GM08714 (cell line): Measurements from ENCODE around the gene GGTA1.
"Not testable (repeated sequence)": the region's sequence is repeated elsewhere in the genome, so short reads cannot be mapped to it uniquely, and the experiment has no call there.

Source experiments
- H3K4me3 ChIP-seq: fragments of 200-500 bp; sonication (Bioruptor generic); 2 replicates; pipeline ENCODE4 v1.5.1; 2014; ENCODE audit warnings: mild to moderate bottlenecking, low read length, inconsistent platforms
- ZNF274 ChIP-seq: IDR thresholded peaks from 2 replicates; pipeline ENCODE4 v1.6.1; 2012; ENCODE audit warnings: mild to moderate bottlenecking, low read depth, low read length

The GGTA1 gene

DNA sequence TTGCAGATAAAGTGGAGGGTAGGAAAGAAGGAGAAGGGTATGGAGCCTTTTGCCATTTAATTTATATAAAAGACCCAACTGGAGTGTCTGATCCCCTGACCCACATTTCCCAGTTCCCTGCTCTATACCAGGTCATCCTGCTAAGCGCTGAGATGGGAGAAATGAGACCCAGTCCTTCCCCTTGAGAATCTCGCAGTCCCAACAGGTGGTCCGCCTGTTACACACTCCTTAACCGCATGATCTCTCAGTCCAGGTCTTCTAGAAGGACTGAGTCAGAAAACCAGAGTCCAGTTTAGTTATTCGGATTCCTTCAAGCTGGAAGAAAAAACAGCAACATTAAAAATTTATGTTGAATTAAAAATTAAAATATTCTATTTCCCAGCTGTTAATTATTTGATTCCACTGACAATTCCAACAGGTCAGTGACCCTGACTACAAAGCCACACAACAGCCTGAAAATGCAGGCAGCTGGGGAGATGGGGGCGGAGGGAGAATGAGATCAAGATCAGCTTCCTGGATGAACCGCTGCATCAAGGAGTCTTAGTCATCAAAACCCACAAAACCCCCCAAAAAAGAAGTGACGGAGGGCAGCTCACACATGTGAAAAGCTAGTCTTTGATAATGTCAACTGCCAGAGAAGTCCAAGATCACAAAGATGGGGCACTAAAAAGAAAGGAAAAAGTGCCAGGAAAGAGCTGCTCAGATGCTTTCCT, 44.0 kb downstream of the GGTA1 start:
- H3K4me3 ChIP-seq = no peak overlapping the region
- no peak for TF ChIP-seq ZNF274

DNA sequence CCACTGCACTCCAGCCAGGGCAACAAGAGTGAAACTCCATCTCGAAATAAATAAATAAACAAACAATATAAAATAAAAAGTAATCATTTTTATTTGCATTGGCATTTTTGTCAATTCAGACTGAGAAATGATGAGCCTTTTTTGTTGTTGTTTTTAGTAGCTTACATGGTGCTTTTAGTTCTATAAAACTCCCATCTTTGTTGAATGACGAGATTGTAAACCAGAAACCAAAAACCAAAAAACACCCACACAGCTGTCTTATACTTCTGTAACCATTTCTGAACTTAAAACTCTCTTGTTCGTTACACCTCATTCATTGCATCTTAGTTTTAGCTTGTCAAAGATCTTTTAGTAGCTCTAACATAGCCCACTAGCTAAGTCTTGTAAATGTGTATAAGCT, 44.7 kb downstream of the GGTA1 start:
- TF ChIP-seq ZNF274 = no peak
- no peak overlapping the region for H3K4me3 ChIP-seq

DNA sequence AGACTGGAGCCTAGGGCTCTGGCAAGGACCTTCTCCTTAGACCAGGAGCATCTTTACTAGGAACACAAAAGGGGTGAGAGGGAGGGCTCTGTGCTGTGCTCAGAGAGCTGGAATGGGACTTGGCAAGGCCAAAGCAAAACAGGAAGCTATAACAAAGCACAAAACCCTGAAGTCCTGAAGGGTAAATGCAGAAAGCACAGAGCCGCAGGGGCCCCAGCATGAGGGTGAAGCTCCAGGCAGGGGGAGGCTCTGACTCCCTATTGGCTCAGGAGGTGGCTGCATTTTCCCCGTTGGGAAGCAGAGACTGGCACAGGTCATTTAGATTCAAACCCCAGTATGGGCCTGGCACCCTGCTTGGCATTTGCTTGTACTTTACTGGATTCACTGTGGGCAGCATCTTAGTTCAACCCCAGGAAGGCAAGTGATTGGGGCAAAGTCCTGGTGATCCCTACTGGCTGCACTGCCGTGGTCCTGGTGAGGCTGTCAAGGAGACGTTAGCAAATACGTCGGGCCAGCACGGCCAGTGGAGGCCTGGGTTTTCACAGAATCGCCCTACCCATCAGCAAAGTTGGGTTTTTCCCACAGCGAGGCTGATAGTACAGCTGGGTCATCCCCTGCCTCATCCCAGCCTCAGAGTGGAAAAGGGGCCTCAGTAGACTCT, 46.3 kb downstream of the GGTA1 start:
- TF ChIP-seq ZNF274 = no peak
- H3K4me3 ChIP-seq = no peak overlapping the region

DNA sequence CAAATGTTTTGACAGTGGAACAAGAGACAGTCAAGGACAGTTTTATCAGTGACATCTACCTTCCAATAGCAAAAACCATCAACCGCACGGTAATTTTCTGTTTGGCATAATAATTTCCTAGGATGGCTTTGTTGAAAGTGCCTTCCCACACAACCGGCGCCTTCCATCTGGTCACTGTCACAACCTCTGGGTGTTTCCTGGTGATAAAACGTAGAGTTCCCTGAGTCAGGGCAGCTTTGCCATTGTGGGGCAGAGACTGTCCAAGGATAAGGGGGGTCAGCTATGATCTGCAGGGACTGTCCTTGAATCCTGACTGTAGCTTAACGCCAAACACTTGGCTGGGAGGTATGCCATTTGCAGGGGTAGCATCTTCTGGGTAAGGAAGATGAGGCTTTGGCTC, 47.6 kb downstream of the GGTA1 start:
- TF ChIP-seq ZNF274 = no peak
- H3K4me3 ChIP-seq = no peak overlapping the region

DNA sequence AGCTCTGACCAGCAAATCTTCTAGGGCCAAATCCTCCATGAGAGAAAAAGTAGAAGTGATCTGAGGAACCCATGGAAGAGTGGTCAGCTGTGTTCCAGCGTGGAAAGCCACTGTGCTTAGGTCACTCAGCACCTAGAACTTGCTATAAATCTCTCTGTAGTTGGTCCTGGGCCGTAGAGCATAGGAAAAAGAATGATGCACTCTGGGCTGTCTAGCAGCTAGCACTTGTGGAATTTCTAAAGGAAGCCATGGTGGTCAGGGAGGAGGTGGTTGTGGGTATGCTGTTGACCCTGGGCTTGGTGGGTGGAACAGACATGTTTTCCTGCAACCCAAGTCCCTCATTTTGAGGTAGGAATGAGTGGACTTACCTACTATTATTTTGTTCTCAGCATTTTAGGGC, 48.1 kb downstream of the GGTA1 start:
- no peak for TF ChIP-seq ZNF274

DNA sequence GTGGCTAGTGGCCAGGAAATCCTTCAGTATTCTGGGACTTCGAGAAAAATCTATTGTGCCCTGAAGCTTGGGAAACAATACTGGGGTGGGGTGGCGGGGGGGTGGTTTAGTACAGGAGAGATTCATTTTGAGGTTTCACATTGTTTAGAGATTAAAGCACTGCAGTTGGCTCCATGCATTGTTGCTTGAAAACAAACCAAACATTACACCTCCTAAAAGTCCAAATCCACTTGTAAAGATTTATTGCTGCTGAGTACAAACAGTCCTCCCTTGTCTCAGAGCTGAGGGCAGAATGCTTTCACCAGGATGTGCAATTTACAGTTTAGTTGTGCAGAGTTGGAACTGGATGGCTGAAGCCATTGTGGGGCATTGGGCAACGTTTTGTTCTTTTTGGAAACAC, 49.4 kb downstream of the GGTA1 start:
- H3K4me3 ChIP-seq = no peak overlapping the region
- TF ChIP-seq ZNF274 = no peak

More for the DNA sequence above, 48.1 kb downstream of the GGTA1 start:
- no peak overlapping the region for H3K4me3 ChIP-seq

DNA sequence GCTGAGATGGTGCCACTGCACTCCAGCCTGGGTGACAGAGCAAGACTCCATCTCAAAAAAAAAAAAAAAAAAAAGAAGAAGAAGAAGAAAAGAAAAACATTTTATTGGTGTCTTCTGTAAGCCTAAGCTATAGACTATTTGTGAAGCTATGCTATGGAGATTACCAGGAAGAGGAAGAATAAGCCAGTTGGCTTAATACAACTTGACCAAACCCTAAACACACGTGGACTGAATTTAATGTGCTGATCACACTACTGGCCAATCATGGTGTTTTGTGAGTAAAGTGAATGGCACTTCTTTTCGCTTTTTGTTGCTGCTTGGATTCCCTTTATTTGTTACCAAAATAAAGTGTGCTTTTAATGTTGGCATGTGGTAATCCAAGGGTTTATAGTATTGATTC, 49.9 kb downstream of the GGTA1 start:
- no peak for TF ChIP-seq ZNF274
- no peak overlapping the region for H3K4me3 ChIP-seq

DNA sequence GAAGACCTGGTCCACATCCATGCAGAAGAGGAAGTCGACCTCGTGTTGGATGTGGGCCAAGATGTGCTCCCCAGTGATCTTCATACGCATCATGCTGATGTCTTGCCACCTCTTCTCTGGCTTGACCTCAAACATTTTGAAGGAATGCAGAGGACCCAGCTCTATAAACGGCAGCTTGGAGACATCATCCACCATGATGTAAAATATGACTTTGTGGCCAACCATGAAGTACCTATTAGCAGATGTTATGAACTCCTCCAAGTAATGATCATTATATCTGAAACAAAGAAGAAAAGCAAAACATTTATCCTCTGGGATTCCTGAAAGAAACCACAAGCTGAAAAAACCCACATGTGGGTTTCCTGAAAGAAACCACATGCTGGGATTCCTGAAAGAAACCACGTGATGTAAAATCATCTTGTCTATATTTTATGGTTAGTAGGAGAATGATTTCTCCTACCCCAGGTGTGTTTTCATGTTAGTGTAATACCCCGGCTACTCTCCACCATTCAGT, 52.3 kb downstream of the GGTA1 start:
- no peak overlapping the region for H3K4me3 ChIP-seq
- no peak for TF ChIP-seq ZNF274

DNA sequence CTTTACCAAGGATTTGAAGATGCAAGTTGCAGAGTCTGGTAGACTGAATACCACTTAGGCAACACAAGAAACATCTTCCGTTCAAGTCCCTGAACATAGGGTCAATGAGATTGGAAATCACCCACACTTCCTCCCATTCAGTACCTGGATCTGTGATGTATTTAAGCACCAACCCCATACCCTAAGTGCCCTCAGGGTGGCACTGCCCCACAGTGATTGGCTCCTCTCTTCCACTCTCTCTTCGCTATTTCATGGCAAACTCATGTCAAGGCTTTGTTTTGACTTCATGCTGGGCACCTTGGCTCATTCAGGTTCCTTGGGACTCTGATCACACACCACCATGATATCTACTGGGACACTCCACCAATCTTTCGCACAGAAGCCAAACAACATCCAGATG, 53.7 kb downstream of the GGTA1 start:
- TF ChIP-seq ZNF274 = no peak

DNA sequence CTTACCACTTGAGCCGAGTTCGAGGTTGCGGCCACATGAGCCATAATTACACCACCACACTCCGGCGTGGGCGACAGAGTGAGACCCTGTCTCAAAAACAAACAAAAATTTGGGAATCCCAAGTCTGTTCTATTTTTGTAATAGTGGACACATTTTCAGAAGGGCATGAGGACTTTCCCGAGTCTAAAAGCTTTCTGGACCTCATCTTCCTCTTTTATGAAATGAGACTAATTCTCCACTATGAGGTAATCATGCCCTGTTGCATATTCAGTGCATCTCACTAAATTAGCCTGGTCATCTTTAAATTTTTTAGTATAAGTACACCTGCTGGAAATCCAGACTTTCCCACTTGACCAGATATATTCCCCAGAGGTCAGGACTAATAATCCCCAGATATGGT, 55.7 kb downstream of the GGTA1 start:
- TF ChIP-seq ZNF274 = no peak
- H3K4me3 ChIP-seq = no peak overlapping the region

More for the DNA sequence above, 53.7 kb downstream of the GGTA1 start:
- H3K4me3 ChIP-seq = no peak overlapping the region

DNA sequence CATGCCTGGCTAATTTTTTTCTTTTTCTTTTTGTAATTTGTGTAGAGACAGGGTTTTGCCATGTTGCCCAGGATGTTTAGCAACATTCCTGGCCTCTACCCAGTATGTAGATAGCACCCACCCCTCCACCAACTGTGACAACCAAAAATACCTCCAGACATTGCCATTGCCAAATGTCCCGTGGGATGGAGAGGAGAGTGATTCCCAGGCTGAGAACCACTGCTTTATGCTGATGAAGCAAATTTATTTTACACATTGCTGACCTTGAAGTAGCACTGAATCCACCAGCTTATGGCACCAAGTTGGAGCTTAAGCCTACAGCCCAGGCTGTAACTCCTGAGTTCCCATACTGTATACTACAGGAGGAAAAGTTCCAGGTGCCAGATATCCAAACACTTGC, 58.5 kb downstream of the GGTA1 start:
- TF ChIP-seq ZNF274 = no peak
- H3K4me3 ChIP-seq = no peak overlapping the region

DNA sequence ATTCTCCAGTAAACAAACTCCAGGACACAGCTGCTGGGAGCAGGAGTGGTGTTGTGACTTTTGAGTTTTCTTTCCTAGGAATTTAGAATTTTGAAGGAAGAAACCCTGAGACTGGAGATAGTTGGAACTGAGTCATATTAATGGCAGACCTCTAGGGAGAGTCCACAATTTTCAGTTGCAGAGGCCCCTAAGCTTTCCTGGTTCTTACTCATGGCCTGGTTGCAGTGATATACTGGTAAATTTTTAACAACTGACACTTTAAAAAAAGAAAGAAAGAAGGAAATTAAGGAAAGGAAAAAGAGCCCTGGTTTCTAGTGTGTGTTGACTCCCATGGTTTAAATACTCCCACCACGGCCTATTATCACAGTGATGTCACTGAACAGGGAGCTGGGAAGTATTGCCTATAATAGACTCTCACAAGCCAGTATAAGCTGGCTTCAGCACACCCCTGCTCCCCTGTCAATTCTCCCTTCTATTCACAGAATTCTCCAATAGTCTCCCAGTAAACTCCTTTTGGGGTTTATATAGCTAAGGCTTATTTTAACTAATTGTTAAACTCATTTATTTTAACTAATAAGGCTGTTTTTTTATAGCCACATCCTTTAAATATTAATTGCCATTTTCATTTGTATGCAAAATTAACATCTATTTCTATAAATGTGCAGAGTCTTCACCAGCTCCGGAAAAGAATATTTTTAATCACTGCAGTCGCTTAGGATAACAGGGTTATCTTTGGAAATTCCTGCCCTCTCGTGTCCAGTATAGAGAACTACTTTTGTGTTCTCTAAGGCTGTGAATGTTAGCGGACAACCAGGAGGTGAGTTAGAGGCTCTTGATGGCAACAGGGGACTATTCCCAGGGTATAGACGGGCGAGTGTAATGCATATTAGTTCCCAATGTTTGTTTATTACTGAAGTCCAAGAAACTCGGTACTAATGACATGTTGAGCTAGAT, 59.7 kb downstream of the GGTA1 start:
- no peak overlapping the region for H3K4me3 ChIP-seq
- TF ChIP-seq ZNF274 = no peak

DNA sequence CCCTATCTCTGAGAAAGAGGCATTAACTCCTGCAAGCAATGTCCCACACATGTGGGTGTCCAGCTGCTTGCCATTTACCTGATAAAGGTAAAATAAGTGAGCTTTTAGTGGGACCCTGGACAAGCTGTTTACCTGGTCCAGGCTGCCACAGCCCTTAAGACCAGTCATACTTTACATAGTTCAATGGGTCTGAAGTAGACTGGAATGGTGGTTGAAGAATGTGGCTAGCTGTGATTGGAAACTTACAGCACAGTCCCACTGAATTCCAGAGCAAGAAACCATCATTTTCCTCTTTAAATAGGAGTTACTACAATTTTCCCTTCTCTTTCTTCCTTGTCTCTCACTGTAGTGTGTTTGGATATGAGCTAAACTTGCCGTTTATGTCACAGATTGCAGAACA, 60.6 kb downstream of the GGTA1 start:
- H3K4me3 ChIP-seq = no peak overlapping the region
- TF ChIP-seq ZNF274 = no peak

DNA sequence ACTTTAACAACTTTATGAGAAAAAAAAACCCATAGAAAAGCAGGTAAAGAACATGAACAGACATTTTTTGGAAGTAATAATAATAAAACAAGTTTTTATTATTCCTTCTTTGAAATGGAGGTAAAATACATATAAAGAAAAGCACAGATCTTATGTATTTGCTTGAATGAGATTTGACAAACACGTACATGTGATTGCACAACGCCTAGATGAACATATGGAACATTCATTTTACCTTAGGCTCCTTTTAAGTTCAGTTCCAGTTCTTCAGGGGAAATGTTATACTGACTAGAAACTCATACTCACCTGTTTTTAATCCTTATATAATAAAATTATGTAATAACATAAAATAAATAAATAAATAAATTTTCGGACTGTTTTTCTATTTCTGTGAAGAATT, 61.8 kb downstream of the GGTA1 start:
- no peak overlapping the region for H3K4me3 ChIP-seq
- no peak for TF ChIP-seq ZNF274

DNA sequence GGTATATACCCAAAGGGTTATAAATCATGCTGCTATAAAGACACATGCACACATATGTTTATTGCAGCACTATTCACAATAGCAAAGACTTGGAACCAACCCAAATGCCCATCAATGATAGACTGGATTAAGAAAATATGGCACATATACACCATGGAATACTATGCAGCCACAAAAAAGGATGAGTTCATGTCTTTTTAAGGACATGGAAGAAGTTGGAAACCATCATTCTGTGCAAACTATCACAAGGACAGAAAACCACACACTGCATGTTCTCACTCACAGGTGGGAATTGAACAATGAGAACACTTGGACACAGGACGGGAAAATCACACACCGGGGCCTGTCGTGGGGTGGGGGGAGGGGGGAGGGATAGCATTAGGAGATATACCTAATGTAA, 62.6 kb downstream of the GGTA1 start:
- H3K4me3 ChIP-seq = not testable (repeated sequence)
